ENCODE results near the gene ATXN1.
"Not testable (repeated sequence)": the region's sequence is repeated elsewhere in the genome, so short reads cannot be mapped to it uniquely, and the experiment has no call there.

Gene ATXN1

GRCh38 chr6:16711546-16712254, 49.6 kb downstream of the ATXN1 start:
- H3K4me3 ChIP-seq (ENCODE audit: low read depth, low read length) = no peak overlapping the region
- TF ChIP-seq, protein P1, sequence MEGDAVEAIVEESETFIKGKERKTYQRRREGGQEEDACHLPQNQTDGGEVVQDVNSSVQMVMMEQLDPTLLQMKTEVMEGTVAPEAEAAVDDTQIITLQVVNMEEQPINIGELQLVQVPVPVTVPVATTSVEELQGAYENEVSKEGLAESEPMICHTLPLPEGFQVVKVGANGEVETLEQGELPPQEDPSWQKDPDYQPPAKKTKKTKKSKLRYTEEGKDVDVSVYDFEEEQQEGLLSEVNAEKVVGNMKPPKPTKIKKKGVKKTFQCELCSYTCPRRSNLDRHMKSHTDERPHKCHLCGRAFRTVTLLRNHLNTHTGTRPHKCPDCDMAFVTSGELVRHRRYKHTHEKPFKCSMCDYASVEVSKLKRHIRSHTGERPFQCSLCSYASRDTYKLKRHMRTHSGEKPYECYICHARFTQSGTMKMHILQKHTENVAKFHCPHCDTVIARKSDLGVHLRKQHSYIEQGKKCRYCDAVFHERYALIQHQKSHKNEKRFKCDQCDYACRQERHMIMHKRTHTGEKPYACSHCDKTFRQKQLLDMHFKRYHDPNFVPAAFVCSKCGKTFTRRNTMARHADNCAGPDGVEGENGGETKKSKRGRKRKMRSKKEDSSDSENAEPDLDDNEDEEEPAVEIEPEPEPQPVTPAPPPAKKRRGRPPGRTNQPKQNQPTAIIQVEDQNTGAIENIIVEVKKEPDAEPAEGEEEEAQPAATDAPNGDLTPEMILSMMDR (IDR thresholded peaks at IDR 0.05; ENCODE audit: low read depth, low read length) = no peak

GRCh38 chr6:16706911-16707783, 54.1 kb downstream of the ATXN1 start:
- TF ChIP-seq, protein P1 (IDR thresholded peaks at IDR 0.05; ENCODE audit: low read depth, low read length) = no peak

DNA sequence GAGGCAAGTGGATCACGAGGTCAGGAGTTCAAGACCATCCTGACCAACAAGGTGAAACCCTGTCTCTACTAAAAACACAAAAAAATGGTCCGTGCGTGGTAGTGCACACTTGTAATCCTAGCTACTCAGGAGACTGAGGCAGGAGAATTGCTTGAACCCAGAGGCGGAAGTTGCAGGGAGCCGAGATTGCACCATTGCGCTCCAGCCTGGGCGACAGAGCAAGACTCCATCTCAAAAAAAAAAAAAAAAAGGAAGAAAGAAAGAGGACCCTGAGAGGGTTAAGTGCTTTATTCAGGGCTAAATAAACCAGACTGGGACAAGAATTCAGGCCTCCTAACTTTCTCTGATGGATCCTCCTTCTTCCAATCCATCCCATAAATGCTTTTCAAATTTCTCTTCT, 54.8 kb downstream of the ATXN1 start:
- not testable (repeated sequence) for H3K4me3 ChIP-seq (ENCODE audit: low read depth, low read length)

More at GRCh38 chr6:16706911-16707783, 54.1 kb downstream of the ATXN1 start:
- H3K4me3 ChIP-seq (ENCODE audit: low read depth, low read length) = no peak overlapping the region

- no peak overlapping the region for H3K4me3 ChIP-seq (ENCODE audit: low read depth, low read length)
- TF ChIP-seq, protein P1 (IDR thresholded peaks at IDR 0.05; ENCODE audit: low read depth, low read length) = no peak
Measured at GRCh38 chr6:16706029-16706428, 55.2 kb downstream of the ATXN1 start.

DNA sequence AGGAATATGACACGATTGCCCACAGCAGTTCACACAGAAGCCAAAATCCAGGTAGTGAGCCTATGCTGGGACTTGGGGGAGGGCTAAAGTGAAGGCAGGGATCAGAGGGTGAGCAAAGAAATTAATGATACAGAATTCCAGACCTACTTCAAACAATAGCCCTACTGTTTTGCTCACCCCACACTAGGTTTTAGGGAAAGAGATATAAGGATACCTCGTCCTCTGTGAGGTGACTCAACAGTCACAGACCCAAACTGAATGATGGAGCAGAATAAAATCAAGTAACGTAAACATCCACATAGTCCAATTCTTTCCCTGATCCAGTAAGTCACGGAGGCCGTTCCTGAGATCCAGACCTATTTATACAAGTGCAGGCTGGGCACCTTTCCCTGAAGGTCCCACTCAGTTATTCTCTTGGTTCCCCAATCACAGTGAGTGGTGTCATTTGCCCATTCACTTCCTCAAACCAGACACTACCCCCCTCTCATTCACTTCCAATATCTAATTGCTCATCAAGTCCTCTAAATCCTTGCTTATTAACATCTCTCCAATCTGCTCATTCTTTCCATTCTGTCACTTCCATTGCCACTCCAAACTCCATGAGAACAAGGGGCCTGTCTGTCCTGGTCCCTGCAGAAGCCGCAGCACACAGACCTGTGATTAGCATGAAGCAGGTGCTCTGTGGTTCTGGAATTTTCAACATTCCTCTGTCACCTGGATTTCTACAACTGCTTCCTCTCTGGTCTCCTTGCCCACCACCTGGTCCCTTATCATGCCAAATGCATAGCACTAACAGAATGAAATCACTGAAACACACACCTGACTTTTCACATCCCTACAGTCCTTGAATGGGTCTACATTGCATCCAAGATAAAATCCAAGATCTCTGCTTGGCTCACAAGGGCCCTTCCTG, 55.9 kb downstream of the ATXN1 start:
- TF ChIP-seq, protein P1 (IDR thresholded peaks at IDR 0.05; ENCODE audit: low read depth, low read length) = no peak
- H3K4me3 ChIP-seq (ENCODE audit: low read depth, low read length) = peak overlapping the region; percentile 9; the same call in 1 of the 2 replicates

DNA sequence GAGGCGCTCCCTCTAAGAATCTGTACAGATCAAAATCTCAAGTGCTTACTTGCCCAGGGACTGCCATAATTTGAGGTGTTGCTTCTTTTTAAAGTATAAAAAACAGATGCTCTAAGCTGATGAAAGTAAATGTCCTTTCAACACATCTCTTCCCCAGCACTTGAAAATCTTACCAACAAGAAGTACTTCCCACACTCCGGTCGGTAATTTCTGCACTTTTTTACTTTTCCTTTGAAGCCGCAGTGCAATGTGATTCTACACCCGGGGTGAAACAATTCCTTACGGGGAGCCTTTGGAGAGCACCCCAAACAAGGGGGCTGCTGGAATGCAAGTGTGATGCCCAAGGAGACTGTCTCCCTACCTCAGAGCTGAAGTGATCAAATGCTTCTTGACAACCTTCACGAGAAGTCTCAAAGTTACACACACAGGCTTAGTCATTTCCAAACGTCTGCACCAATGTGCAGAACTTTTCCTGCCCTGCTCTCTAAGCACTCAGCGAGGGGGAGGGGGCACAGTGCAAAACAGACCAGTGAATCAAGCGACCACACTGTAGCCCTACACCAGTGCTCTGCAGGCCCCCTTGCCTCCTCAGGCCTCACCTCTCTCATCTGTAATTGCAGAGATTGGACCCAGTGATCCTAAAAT, 56.7 kb downstream of the ATXN1 start:
- H3K4me3 ChIP-seq (ENCODE audit: low read depth, low read length) = peak overlapping the region; percentile 49

DNA sequence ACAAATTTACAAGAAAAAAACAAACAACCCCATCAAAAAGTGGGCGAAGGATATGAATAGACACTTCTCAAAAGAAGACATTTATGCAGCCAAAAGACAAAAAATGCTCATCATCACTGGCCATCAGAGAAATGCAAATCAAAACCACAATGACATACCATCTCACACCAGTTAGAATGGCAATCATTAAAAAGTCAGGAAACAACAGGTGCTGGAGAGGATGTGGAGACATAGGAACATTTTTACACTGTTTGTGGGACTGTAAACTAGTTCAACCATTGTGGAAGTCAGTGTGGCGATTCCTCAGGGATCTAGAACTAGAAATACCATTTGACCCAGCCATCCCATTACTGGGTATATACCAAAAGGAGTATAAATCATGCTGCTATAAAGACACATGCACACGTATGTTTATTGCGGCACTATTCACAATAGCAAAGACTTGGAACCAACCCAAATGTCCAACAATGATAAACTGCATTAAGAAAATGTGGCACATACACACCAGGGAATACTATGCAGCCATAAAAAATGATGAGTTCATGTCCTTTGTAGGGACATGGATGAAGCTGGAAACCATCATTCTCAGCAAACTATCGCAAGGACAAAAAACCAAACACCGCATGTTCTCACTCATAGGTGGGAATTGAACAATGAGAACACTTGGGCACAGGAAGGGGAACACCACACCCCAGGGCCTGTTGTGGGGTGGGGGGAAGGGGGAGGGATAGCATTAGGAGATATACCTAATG, 58.5 kb downstream of the ATXN1 start:
- not testable (repeated sequence) for H3K4me3 ChIP-seq (ENCODE audit: low read depth, low read length)

More for the DNA sequence above, 56.7 kb downstream of the ATXN1 start:
- TF ChIP-seq, protein P1 (IDR thresholded peaks at IDR 0.05; ENCODE audit: low read depth, low read length) = no peak
